GM12864 (cell line): ENCODE measurements around the gene ABCG1.
A peak's percentile ranks its signal among the peaks of the same experiment; 100 is the strongest.

Source experiments
- DNase-seq: peaks from one replicate; pipeline ENCODE4 v3.0.0-alpha.2; 2011; ENCODE audit warnings: low read depth
- H3K4me3 ChIP-seq: 2 replicates; pipeline ENCODE4 v1.5.1; 2011; ENCODE audit warnings: mild to moderate bottlenecking, low read depth, low read length, control low read depth
- CTCF ChIP-seq: IDR thresholded peaks from 2 replicates; pipeline ENCODE4 v1.5.1; 2011; ENCODE audit warnings: low read depth, mild to moderate bottlenecking, moderate library complexity, low read length, control low read depth, inconsistent platforms; ENCODE audit errors: missing control alignments

ABCG1 gene

GRCh38 chr21:42229676-42230075, 10.7 kb downstream of the ABCG1 start:
- no peak for DNase-seq
- TF ChIP-seq CTCF, result no peak
- H3K4me3 ChIP-seq, result no peak overlapping the region

- DNase-seq, result no peak
- no peak overlapping the region for H3K4me3 ChIP-seq
- TF ChIP-seq CTCF, result no peak
These were observed 11.2 kb downstream of the ABCG1 start for GRCh38 chr21:42230178-42230577.

- no peak for DNase-seq
- no peak overlapping the region for H3K4me3 ChIP-seq
- no peak for TF ChIP-seq CTCF
These were observed 11.7 kb downstream of the ABCG1 start for GRCh38 chr21:42230636-42231035.

GRCh38 chr21:42231756-42232155, 12.8 kb downstream of the ABCG1 start:
- no peak for TF ChIP-seq CTCF
- H3K4me3 ChIP-seq, result no peak overlapping the region
- DNase-seq, result no peak

GRCh38 chr21:42232176-42232825, 13.4 kb downstream of the ABCG1 start:
- H3K4me3 ChIP-seq, result no peak overlapping the region
- DNase-seq, result no peak
- TF ChIP-seq CTCF, result no peak

GRCh38 chr21:42233067-42233961, 14.4 kb downstream of the ABCG1 start:
- H3K4me3 ChIP-seq, result no peak overlapping the region
- TF ChIP-seq CTCF, result peak; percentile 53
- DNase-seq, result peak; percentile 91
